Transverse colon (tissue), 4 donors: ENCODE measurements around the gene DEFB132. TPM values are rescaled to one million over a fixed set of nuclear protein-coding genes. Genes with fewer than 3 reads are reported as not detected.
"Not testable (repeated sequence)": the region's sequence is repeated elsewhere in the genome, so short reads cannot be mapped to it uniquely, and the experiment has no call there.

Experiments
- DNase-seq: peaks from one replicate; pipeline ENCODE4 v3.0.0-alpha.2; 2019
- H3K27ac ChIP-seq, 4 donors: fragments of 200-600 bp; sonication (generic); 2 replicates each; pipeline ENCODE4 v1.5.1; 2016 to 2018; ENCODE audit warnings: inconsistent platforms in 4 of 4
- H3K27me3 ChIP-seq: fragments of 200-600 bp; sonication (generic); 2 replicates; pipeline ENCODE4 v1.5.1; 2017; ENCODE audit warnings: inconsistent platforms
- H3K36me3 ChIP-seq, 4 donors: fragments of 200-600 bp; sonication (generic); 2 replicates each; pipeline ENCODE4 v1.5.1; 2017 to 2019; ENCODE audit warnings: inconsistent platforms in 4 of 4
- H3K4me1 ChIP-seq, 4 donors: fragments of 200-600 bp; sonication (generic); 2 replicates each; pipeline ENCODE4 v1.5.1; 2017 to 2020; ENCODE audit warnings: inconsistent platforms in 4 of 4
- H3K4me3 ChIP-seq, 4 donors: fragments of 200-600 bp; sonication (generic); 1 replicate in 1 of 4; 2 replicates in 3 of 4; pipeline versions ENCODE4 v1.5.1 to v1.6.1; 2017 to 2019; ENCODE audit warnings: inconsistent platforms in 4 of 4
- H3K9me3 ChIP-seq, 2 donors: fragments of 200-600 bp; sonication (generic); 2 replicates each; pipeline ENCODE4 v1.5.1; 2017 to 2019; ENCODE audit warnings: inconsistent platforms in 2 of 2
- EP300 ChIP-seq: sonication (generic); formaldehyde crosslinking; IDR thresholded peaks from one replicate; pipeline ENCODE4 v1.6.1; 2017; ENCODE audit warnings: antibody characterized with exemption, low read depth
- POLR2A ChIP-seq: fragments of 450-650 bp; IDR thresholded peaks from one replicate; pipeline ENCODE4 v1.6.1; 2016; ENCODE audit warnings: antibody characterized with exemption, mild to moderate bottlenecking, moderate library complexity
- POLR2AphosphoS5 ChIP-seq, 3 donors: sonication (generic); formaldehyde crosslinking; IDR thresholded peaks; one replicate each; pipeline ENCODE4 v1.6.1; 2016; ENCODE audit warnings: antibody characterized with exemption in 3 of 3
- WGBS, 2 donors: methylation state at CpG; one replicate each; pipeline ENCODE4 v1.1.5; 2018; ENCODE audit warnings: low coverage in 1 of 2; 5-methylcytosine and 5-hydroxymethylcytosine counted together
- in situ Hi-C, 4 donors: fragments of 200-750 bp; cut with MboI; loops; one replicate each; pipeline versions ENCODE4 v1.15.0 to v1.15.1; 2017; ENCODE audit warnings: low sequenced_read_pairs in 3 of 4, low pct_ligation_motif_present in 1 of 4, low pct_unique_long_range_greater_than_20kb in 1 of 4
- intact Hi-C: fragments of 100-400 bp; cut with DNase I; formaldehyde crosslinking; loops from one replicate; pipeline ENCODE4 v1.15.1; 2023; ENCODE audit warnings: low total_unique reads
- total RNA-seq, 4 donors: library from RNA; depleted of rRNA; stranded (reverse); fragments of >200 nt; gene quantifications; one replicate each; pipeline ENCODE4 v1.1.0, GENCODE V29; 2016
- TF ChIP-seq, protein P1 (sequence below), 5 experiments: fragments of 200-600 bp in 3 of 5; fragments of 450-650 bp in 2 of 5; sonication (generic) in 3 of 5; IDR thresholded peaks; 1 replicate in 2 of 5; 2 replicates in 3 of 5; pipeline ENCODE4 v1.5.1; 2016 to 2017; ENCODE audit warnings: antibody characterized with exemption in 5 of 5, inconsistent platforms in 3 of 5, mild to moderate bottlenecking in 2 of 5, moderate library complexity in 1 of 5

Gene DEFB132
- total RNA-seq, 4 donors from 2014 or later = not detected

DNA sequence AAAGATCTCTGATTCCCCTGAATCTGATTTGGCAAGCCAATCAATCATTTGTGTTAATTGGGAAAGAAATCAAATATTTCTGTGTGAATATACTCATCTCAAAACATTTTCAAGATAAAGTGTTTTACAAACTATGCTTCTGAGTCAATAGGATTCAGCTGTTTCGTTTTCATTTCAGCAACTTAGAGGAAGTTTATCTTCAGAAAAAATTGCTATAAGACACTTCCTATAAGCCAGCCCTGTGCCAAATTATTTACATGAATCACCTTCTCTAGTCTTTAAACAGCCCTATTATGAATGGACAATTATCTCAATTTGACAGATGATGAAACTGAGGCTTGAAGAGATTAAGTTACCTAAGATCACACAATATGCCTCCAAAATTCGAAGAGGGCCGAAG is 19.6 kb upstream of the DEFB132 start:
- peaks cover 16% of the 10 kb centered on the region for H3K27me3 ChIP-seq
- intact Hi-C loops = no loop called here
- no peaks in the 10 kb centered on the region for H3K9me3 ChIP-seq
- no peaks in the 10 kb centered on the region for H3K36me3 ChIP-seq
- peaks cover 0 to 3% (median 0%) of the 10 kb centered on the region in 4 donors for H3K4me1 ChIP-seq
- no peak overlapping the region for H3K27ac ChIP-seq
- TF ChIP-seq, protein P1, sequence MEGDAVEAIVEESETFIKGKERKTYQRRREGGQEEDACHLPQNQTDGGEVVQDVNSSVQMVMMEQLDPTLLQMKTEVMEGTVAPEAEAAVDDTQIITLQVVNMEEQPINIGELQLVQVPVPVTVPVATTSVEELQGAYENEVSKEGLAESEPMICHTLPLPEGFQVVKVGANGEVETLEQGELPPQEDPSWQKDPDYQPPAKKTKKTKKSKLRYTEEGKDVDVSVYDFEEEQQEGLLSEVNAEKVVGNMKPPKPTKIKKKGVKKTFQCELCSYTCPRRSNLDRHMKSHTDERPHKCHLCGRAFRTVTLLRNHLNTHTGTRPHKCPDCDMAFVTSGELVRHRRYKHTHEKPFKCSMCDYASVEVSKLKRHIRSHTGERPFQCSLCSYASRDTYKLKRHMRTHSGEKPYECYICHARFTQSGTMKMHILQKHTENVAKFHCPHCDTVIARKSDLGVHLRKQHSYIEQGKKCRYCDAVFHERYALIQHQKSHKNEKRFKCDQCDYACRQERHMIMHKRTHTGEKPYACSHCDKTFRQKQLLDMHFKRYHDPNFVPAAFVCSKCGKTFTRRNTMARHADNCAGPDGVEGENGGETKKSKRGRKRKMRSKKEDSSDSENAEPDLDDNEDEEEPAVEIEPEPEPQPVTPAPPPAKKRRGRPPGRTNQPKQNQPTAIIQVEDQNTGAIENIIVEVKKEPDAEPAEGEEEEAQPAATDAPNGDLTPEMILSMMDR (IDR thresholded peaks at IDR 0.05) = no peak
- TF ChIP-seq EP300 (no peak), POLR2AphosphoS5 (IDR thresholded peaks at IDR 0.05) (no peak)
- in situ Hi-C loops = no loop called here
- H3K4me3 ChIP-seq = no peak overlapping the region
- 63 to 66% methylated on average over 3 of the region's 3 CpGs for WGBS, 2 donors
- no peak for DNase-seq

DNA sequence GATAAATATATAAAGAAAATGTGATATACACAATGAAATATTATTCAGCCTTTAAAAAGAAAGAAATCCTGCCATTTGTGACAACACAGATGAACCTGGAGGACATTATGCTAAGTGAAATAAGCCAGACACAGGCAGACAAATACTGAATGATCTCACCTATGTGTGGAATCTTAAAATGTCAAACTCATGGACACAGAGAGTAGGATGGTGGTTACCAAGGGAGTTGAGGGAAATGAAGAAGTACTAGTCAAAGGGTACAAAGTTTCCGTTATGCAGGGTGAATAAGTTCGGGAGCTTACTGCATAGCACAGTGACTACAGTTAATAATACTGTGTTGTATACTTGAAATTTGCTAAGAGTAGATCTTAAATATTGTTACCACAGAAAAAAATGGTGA is 14.6 kb upstream of the DEFB132 start:
- Histone ChIP-seq H3K9me3 (no peaks in the 10 kb centered on the region), H3K4me3 (no peak overlapping the region), H3K36me3 (no peaks in the 10 kb centered on the region), H3K27ac (no peak overlapping the region), H3K27me3 (peaks cover 17% of the 10 kb centered on the region), H3K4me1 (no peaks in the 10 kb centered on the region)
- 84 to 92% methylated on average over 2 of the region's 2 CpGs for WGBS, 2 donors
- intact Hi-C loops (no loop called here), in situ Hi-C loops (no loop called here)
- no peak for DNase-seq
- no peak for TF ChIP-seq EP300
- no peak for TF ChIP-seq POLR2A
- no peak for TF ChIP-seq POLR2AphosphoS5 (IDR thresholded peaks at IDR 0.05)
- TF ChIP-seq, protein P1 (IDR thresholded peaks at IDR 0.05) = no peak

DNA sequence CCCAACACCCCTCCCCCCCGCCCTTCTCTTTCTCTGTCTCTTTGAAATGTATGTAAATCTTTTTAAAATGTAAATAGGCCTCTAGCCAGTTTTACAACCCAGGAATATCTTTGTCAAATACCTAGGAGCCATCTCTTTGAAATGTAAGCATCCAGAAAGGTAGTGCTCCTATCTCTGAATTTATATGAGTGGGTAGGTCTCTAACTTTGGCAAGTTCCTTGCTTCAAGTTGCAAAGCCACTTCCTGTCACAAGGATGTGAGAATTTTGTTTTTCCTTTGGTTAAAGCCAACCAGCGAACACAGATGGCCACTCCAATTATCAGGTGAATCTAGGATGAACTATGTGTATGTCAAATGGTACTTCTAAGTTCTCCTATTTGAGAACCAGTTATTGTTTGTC is 6.2 kb upstream of the DEFB132 start:
- DNase-seq = no peak
- H3K27me3 ChIP-seq = peaks cover 8% of the 10 kb centered on the region
- no peak overlapping the region for H3K4me3 ChIP-seq
- H3K27ac ChIP-seq = no peak overlapping the region
- 33 to 55% methylated on average over 1 to 2 of the region's 2 CpGs for WGBS, 2 donors
- intact Hi-C loops (no loop called here), in situ Hi-C loops (no loop called here)
- H3K4me1 ChIP-seq = no peaks in the 10 kb centered on the region
- no peaks in the 10 kb centered on the region for H3K9me3 ChIP-seq
- no peaks in the 10 kb centered on the region for H3K36me3 ChIP-seq
- TF ChIP-seq POLR2A (no peak), EP300 (no peak), POLR2AphosphoS5 (IDR thresholded peaks at IDR 0.05) (no peak)
- TF ChIP-seq, protein P1 (IDR thresholded peaks at IDR 0.05) = no peak

DNA sequence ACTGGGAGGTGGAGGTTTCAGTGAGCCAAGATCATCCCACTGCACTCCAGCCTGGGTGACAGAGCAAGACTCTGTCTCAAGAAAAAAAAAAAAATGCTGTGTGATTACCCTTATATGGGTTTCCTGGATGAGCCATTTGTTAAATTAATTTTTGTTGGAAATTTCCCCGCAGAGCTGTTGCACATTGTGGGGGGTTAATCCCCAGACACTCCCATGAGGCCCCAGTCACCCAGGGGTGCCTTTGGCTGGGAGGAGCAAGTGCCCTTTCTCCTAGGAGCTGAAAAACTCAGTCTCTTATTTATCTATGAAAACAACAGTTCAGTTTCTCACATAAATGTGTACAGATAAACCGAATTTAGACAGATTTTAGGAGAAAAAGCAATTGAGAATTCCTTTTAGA is 4.7 kb upstream of the DEFB132 start:
- TF ChIP-seq POLR2A (no peak), EP300 (no peak), POLR2AphosphoS5 (IDR thresholded peaks at IDR 0.05) (no peak)
- TF ChIP-seq, protein P1 (IDR thresholded peaks at IDR 0.05) = no peak
- Histone ChIP-seq H3K9me3 (no peaks in the 10 kb centered on the region), H3K4me3 (no peak overlapping the region), H3K4me1 (no peaks in the 10 kb centered on the region), H3K27me3 (peaks cover 11% of the 10 kb centered on the region), H3K27ac (no peak overlapping the region), H3K36me3 (no peaks in the 10 kb centered on the region)
- 66 to 80% methylated on average over 2 of the region's 2 CpGs for WGBS, 2 donors
- no peak for DNase-seq
- intact Hi-C loops (no loop called here), in situ Hi-C loops (no loop called here)

DNA sequence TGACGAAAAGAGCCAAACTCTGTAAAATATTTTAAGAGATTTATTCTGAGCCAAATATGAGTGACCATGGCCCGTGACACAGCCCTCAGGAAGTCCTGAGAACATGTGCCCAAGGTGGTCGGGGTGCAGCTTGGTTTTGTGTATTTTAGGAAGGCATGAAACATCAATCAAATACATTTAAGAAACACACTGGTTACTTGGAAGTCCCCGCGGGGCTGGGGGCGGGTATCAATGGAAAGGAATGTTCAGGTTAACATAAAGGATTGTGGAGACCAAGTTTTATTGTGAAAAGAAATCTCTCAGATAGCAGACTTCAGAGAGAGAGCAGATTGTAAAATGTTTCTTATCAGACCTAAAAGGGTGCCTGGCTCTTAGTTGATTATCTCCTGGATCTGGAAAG is 4.1 kb upstream of the DEFB132 start:
- intact Hi-C loops, H3K4me3 ChIP-seq, in situ Hi-C loops, H3K27ac ChIP-seq, H3K36me3 ChIP-seq, H3K4me1 ChIP-seq, DNase-seq, H3K9me3 ChIP-seq: not testable (repeated sequence)
- WGBS, 2 donors = 48 to 63% methylated on average over 3 to 6 of the region's 6 CpGs
- H3K27me3 ChIP-seq = peaks cover 11% of the 10 kb centered on the region
